Non-pigmented ciliary epithelial cell (primary cell): ENCODE data around the gene ASB18.

ENCODE experiments used
- DNase-seq: peaks from one replicate; pipeline ENCODE4 v3.0.0-alpha.2; 2010; ENCODE audit warnings: low read depth

The ASB18 gene

DNA sequence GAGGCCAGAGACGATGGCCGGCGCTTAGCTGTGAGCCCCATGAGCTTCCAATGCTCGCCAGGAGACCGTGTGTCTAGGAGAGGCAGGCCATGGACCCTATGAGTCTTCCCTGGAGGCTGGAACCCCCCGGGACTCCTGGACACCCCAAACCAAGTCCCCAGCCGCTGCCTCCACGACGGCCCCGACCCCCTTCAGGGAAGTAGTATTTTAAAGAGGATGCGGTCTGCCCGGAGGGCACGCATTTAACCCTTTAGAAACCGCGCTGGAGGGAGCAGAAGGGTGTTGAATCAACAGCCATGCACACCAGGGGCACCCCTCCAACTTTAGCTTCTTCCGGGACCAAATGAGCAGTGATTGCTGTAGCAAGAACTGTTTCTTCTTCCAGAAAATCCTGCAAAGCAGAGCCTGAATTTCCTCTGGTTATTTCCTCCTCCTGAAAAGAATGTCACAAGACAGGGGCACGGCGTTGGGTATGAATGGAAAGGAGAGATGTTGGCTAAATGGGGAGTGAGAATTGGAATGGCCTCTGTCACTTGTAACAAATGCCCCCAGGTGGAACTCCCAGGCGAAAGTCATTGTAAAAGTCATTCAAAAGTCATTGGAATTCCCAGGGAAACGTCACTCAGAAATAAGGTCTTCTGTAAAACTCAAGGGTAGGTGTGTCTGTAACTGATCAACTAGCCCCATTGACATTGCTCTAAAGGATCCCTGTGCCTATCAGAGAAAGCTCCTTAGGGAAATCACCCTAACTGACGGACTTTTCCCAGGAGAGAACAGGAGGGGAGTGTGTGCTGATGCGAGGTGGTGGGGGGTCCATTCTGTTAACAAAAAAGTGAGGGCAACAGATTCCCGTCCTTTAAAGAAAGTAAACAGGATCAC is 90.2 kb downstream of the ASB18 start:
- DNase-seq, result no peak

DNA sequence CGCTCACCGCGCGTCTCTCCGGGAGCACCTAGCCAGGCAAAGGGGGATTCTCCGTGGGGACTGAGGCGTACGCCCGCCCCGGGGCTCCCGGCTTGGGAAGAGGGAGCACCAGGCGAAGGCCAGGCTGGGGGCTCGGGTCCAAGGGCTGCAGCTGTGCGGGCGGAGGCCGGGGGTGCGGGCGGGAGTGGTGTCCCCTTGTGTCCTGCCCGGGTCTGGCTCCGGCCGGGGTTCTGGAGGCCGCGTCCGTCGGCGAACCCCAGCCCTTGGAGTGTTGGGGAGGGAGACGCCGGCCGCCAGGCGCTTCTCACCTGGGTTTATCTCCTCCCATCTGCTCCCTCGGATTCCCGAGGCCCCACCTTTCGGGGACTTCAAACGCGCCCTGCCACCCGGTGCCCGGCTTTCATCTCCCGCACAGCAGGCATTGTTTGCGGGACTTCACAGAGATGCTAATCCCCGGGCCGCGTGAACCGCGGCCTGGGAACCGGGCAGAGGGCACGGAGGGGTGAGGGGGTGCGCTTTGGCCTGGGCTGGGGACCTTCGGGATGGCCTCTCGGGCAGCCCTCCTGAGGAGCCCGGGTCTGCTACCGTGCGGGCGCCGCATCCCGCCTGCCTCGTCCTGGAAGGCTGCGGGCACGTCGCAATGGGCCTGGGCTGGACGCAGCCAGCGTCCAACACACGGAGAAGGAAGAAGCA is 91.0 kb downstream of the ASB18 start:
- no peak for DNase-seq

DNA sequence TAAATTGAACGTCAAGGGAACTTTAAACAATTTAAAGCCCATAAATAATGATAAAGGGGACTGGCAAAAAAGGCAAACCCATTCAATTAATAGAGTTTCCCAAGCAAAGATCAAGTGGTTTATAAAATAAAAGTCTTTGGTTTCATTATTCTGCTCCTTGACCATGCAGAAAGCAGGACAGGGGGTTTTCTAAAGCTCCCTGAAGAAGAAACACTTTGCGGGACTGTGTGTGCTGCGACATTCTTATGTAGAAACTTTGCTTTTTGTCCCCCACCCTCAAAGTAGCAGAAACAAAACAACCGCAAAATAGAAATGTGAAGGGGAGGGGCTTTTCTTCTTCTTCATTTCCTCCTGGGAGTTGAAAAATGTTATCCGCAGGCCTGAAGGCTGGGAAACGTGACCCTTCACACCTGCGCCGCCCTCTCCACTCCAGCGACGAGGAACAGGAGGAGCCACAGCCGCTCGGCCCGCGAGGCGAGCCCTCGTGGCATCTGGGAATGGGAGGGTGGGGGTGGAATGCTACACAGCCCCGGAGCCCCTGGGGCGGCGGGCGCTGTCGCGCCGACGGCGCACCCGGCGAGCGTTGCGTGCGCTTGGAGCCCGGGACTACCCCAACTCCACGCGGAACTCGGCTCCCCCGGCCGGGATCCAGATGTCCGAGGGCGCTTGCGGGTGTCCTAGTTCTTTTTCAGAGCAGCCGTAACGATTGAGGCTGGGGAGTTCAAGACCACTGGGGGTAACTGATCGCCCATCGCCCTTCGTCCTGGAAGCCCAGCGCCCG is 91.8 kb downstream of the ASB18 start:
- no peak for DNase-seq

DNA sequence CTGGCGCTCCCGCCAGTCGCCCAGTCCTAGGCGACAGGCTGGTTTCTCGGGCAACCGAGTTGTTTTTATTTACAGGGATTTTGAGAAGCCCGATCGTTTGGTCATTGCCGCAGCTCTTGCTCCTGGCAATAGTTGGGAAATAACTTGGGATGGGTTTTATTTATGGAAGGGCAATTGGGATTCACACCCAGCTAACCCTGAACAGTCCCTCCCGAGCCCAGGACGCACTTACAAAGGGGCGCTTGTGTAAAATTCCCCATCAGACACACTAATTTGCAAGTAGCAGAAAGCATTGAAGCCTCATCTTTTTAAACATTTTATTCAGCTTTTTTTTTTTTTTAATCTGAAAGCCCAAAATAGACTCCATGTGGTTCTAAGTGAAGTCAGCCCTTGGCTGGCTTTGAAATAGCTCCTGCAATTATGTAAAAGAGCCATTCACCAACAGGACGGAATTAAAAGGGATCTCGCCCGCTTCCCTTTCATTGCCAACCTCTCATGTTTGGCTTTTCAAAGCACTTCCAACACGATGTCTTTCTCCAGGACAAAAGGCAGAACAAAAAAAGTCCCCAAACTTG is 92.4 kb downstream of the ASB18 start:
- no peak for DNase-seq

DNA sequence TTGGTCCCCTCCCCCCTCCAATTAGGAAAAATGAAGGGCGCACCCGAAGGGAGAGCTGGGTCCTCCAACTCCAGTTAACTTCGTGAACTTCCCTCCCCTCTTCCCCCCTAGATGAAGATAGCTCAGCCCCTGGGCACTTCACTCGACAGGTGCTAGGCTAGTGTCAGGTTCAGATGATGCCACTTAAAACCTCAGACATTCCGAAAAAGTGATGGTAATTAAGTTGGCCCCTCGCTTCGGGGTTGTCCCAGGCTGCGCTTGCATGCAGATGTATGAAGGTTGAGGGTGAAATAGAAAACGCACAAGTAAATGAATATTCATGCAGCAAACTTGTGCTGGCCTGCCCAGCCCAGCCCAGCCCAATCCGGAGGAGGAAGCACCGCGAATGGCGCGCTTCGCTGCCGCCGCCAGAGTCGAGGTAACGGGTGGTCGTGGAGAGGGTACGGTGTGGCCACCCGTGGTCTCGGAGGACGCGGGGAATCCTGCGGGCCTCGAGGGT is 93.0 kb downstream of the ASB18 start:
- DNase-seq, result no peak

DNA sequence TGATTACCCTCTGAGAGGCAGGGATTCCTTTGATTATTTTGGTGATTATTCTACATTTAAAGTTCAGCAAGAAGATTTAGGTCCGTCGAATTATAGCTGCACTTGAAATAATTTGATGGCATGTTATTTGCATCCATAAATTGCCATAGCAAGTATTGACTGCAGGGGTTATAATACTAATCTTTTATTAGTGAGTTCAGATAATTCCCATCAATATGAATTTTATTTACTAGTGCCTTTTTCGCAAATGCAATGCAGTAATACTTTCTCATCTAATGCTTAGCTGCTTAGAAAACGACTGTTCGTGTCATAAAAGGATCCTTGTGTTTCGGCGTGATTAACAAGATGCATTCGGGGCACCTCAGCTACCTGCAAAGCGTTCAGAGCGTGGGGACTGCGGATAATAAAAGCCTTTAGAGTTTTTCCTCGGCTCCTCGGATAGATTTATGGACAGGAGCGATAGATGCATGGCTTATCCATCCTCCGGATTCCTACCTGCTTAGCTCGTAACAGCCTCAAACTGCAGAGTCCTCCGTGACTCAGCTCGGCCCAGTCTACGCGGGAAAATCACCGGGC is 93.5 kb downstream of the ASB18 start:
- DNase-seq, result no peak

DNA sequence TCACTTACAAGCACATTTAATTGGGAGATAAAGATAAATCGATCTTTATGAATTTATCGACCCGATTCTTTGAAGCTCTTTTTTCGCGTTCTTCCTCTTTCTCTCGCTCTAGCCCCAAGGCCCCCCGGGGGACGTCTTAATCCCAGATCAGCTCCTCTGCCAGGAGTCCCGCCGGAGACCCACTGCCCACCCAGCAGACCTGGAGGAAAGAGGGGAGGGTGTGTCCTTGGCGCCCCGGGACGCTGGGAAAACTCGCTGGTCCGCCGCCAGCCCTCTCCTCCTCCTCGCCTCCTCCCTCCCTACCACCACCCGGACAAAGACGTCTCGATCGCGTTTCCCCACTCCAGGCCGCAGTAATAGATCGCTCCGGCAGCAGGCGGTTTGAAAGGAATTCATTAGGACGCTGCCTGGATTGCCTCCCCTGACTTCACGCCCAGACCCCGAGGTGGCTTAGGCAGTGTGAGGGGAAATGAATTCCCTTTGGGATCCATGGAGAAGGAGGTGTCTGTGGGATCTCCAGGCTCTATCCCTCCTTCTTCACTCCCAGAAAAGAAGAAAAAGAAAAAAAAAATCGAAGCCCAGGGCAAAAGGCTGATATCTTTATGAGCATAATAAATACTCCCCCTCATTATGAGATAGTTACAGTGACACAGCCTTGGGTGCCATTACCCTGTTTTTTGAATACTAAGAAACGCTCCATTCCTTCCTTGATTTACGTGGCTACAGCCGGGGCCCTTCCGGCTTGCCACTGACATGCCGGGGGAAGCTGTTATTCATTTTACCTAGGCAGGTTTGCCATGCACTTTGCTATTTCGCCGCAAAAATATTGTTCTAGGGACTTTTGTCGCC is 94.2 kb downstream of the ASB18 start:
- no peak for DNase-seq

DNA sequence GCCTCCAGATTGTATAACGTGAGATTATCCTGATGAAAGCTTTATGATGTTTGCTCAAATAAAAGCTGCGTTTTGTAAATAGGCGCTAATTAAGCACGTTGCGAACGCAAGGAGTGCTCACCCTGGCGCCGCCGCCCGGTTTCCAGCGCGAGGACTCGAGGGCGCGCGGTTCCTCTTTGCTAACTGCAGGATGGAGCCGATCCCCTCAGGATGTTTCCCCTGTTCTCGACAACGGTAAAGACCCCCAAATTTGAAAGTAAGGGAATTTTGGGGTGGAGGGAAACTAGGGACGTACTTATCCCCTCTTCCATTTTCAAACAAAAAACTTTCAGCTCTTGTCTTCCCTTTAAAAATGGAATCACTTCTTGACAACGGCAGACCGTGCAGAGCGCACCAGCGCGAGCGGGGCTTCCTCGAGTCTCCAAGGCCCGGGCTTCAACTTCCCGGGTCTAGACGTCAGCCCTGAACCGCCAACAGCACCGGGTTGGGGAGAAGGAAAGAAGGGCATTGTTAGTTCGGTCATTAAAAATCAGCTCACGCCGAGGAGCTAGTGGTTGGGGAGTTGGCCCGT is 95.0 kb downstream of the ASB18 start:
- no peak for DNase-seq

DNA sequence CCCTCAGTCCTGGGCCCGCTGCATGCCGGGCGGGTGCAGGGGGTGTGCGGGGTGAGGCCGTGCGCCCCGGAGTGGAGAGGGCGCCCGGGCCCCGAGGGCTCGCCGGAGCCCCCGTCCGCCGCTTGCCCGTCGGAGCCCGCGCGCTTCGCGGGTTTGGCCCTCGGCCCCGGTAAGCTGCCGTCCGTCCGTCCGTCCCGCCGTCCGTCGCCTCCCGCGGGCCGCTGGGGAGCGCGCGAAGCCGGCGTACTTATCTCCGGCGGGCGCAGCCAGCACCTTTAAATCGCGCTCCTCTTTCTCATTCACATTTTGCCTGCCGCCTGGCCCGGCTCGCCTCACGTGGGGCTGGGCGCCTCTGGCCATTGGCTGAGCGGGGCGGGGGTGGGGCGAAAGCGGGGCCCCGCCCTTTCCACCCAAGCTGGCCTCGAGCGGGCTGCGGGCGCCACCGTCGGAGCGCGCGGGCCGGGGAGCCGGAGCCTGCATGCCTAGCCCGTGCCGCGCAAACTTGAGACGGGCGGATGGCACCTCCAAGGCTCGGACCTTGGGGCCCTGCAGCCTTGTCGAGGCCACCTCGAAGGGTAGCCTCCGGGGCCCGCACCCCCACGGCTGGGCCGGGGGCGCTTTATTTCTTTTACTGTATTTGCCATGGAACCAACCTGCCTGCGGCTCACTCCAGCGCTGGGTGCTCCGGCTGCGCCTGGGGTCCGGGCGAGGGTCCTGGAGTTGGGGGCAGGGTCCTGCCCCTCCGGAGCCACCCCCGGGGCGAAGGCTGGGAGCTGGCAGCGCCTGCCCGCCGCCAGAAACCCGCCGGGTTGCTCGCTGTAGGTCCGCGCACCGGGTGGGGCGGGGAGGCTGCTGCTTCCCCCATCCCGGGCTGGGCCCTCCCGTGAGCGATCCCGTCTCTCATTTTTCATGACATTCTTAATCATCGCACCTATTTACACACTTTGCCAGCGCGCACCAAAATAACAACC is 95.8 kb downstream of the ASB18 start, which contains the start of gene GBX2:
Gene GBX2, minus strand, starts transcription at position 277 of the 971 bp plus-strand sequence. CDS start 415 bp downstream, outside the sequence.
- no peak for DNase-seq

DNA sequence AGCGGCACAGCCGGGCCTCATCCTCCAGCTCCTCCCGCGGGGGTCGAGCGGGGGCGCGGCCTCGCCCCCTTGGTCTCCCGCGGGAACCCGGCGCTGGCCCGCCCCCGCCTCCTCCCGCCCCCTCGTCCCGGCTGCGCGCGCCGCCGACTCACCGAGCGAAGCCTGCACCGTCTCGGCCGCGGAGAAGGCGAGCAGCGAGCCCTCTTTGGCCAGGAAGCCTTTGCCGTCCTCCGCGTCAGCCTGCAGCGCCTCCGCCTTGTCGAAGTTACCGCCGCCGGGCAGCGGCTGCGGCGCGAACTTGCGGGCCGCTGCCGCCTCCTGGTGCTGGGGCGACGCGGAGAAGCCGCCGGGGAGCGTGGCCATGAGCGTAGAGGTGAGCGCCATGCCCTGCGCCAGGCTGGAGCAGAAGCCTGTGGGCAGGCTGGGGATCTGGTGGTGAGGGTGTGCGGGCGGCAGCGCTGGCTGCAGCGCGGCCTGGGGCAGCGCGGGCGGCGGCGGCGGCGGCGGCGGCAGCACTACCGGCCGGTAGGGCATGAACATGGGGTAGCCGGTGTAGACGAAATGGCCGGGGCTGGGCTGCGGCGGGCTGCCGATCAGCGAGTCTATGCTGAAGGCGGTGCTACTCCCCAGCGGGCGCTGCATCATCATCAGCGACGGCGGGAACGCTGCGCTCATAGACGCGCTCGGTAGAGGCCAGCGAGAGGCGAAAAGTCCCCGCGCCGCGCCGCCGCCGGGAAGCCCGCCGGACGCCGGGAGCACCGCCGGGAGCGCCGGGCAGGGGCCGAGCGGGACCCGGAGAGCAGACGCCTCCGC is 96.7 kb downstream of the ASB18 start:
- no peak for DNase-seq

DNA sequence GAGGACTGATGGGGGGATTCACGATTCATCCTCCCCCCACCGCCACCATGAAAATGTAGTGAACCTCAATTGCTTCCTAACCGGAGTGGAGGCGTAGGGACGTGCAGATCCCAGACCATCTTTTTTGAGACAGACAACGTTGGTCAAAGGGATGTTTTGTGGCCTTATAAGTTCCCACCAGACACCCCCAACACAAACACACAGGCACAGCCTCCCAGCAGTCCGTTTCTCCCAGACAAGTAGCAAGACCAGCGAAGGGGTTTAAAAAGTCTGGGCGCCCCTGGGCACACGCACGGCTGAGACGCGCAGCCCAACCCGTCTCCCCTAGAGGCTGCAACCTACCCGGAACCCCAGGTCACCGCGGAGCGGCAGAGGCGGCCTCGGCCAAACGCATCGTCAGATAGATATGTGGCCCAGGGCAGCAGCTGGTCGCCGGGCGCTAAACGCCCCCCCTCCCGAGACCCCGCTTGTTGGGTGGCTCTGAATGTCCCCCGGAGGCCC is 97.4 kb downstream of the ASB18 start:
- DNase-seq, result no peak

DNA sequence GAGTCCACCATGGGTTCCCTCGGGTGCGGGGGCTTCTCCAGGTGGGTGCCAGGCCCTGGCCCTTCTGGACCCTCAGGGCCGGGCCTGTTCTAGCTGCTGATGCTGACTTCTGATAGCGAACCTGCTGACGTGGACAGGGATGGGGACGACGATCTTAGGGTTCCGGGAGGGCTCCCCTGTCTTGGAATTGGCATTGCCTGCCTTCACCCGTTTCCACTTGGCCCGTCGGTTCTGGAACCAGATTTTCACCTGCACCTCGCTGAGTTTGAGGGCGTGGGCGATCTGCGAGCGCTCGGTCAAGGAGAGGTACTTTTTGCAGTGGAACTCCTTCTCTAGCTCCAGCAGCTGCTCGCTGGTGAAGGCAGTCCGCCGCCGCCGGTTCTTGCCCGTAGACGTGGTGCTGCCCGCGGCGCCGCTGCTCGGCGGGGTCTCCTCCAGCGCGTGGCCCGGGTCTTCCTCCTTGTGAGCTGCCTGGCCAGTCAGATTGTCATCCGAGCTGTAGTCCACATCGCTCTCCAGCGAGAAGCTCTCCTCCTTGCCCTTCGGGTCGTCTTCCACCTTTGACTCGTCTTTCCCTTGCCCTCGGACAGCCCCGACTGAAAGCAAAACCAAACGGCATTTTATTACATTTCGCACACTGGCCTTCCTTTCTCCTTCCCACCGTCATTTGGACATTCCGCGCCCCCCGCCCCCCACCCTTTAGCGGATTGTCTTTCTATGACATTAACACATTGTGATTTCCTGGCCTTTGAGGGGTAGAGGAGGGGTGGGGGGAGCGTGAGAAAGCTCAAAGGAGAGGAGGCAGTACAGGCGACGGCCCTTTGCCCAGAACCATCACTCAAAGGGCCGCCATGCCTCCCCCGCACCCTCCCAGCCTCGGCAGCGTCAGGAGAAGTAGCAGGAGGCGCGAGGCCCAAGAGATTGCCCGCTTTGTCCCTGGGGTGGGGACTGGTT is 98.1 kb downstream of the ASB18 start:
- DNase-seq, result no peak

DNA sequence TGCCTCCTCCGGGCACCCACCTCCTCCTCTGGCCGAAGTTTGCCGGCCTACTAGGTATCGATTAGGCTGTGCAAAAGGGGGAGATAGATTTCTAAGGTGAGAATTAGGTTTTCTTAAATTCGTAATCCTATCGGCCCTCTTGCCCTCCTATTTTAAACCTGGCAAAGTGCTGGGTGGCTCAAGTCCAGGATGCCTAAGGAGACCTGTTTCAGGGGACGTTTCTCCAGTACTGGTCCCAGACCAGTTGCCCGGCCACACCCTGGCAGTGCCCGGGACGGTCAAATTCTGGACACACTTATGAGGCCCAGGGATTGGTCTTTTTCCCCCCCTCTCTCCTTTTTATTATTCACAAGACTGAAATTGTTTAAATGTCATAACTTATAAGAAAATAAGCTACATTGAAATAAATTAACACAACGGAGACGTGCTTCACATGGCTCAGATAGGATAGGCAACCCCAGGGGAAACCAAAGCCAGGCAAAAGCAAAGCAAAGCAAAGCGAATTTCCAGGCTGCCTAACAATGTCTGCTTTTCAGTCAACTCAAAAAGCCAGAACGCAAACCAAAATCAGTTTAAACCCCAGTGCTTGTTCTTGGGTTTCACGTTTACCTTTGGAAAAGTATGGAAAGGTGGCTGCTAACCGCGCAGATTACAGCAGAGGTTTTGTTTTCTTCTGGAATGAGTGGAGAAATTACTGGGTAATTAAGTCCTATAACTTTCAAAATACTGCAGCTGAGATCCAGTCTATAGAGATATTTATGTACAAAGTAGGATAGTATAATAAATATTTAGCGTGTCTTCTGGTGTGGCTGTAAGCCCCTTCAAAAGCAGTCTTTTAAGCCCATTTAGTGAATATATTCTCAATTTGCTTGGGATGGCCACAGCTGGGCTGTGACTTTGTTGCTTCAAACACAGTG is 99.0 kb downstream of the ASB18 start:
- no peak for DNase-seq

DNA sequence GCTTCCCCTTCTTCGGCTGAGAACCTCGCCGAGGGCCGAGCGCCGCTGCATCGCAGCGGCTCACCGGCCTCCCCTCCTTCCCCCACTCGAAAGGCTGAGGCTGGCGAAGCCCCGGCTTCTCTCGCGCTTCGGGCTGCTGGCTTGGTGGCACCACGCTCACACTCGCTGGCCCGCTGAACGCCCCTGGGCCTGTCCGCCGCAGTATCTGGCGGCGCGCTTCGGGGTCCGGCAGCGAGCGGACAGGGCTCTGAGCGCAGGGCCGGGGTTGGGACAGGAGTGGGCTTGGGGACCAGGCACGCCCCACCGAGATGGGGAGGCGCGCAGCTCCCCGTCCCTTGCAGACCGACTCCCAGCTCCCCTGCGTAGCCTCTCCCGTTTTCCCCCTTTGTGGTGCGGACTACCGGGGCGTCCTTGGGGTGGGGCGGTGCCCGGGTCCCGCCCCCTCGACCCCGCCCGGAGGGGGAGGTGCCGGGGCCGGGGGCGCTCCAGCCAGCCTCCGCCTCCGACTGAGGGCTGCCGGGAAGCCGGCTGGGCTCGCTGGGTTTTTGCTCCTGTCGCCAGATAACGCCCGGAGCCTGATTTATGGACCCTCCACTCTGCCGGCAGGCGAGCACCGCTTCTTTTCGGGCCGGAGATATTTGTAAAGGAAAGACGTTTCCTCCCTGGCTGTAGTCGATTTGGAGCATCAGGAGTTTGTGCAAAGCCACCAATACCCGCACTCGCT is 99.8 kb downstream of the ASB18 start:
- DNase-seq, result no peak
